H1 (cell line): ENCODE results near the gene RFXAP. TPM values are rescaled to one million over a fixed set of nuclear protein-coding genes. Genes with fewer than 3 reads are reported as not detected.

Source experiments
- CTCF ChIA-PET: fragments of 300-600 bp; sonication (Branson Sonifier 250); formaldehyde crosslinking; loops from one replicate; lab custom pipeline; 2021; ENCODE audit not compliant: partially characterized antibody; lab: Charles Lee
- POLR2A ChIA-PET: fragments of 300-600 bp; sonication (Branson Sonifier 250); formaldehyde crosslinking; loops from one replicate; lab custom pipeline; 2021; ENCODE audit warnings: inconsistent platforms; ENCODE audit not compliant: partially characterized antibody; lab: Charles Lee
- DNase-seq, 2 experiments: peaks; one replicate each; pipeline versions ENCODE4 v3.0.0 to v3.0.0-alpha.2; 2010 to 2022; ENCODE audit warnings: low spot score in 2 of 2, low read depth in 1 of 2, mixed read lengths in 1 of 2
- FAIRE-seq: peaks from 2 replicates; lab custom pipeline; 2011; peaks lifted over from hg19 to GRCh38; lab: Jason Lieb, UNC
- H2AFZ ChIP-seq: 2 replicates; pipeline ENCODE4 v1.8.1; 2012; ENCODE audit warnings: low read length, inconsistent platforms
- H2AK5ac ChIP-seq: 2 replicates; pipeline ENCODE4 v1.6.1; 2013; ENCODE audit warnings: low read depth, low read length
- H2BK120ac ChIP-seq: replicated peaks from 2 replicates; pipeline ENCODE3; 2013; ENCODE audit warnings: low read depth, low read length, inconsistent platforms
- H2BK12ac ChIP-seq: 2 replicates; pipeline ENCODE4 v1.6.1; 2013; ENCODE audit warnings: low read depth, low read length
- H2BK15ac ChIP-seq: 2 replicates; pipeline ENCODE4 v1.6.1; 2013; ENCODE audit warnings: low read length
- H2BK20ac ChIP-seq: 2 replicates; pipeline ENCODE4 v1.6.1; 2013; ENCODE audit warnings: low read length
- H2BK5ac ChIP-seq: 2 replicates; pipeline ENCODE4 v1.6.1; 2013; ENCODE audit warnings: low read depth, low read length
- H3K14ac ChIP-seq: 2 replicates; pipeline ENCODE4 v1.6.1; 2013; ENCODE audit warnings: inconsistent platforms; ENCODE audit not compliant: insufficient read length
- H3K18ac ChIP-seq: 2 replicates; pipeline ENCODE4 v1.6.1; 2013; ENCODE audit warnings: low read length; ENCODE audit errors: extremely low read depth
- H3K23ac ChIP-seq: 2 replicates; pipeline ENCODE4 v1.6.1; 2013; ENCODE audit warnings: inconsistent platforms; ENCODE audit not compliant: insufficient read length
- H3K23me2 ChIP-seq: 2 replicates; pipeline ENCODE4 v1.6.1; 2013; ENCODE audit warnings: low read depth, low read length
- H3K27ac ChIP-seq: 2 replicates; pipeline ENCODE4 v1.6.1; 2011; ENCODE audit warnings: low read depth, low read length, inconsistent platforms
- H3K27me3 ChIP-seq, 4 experiments: replicated peaks in 1 of 4; 1 replicate in 1 of 4; 2 replicates in 3 of 4; pipeline versions ENCODE4 v1.6.1 to v1.8.1; 2011 to 2013; ENCODE audit warnings: low read length in 3 of 4, mild to moderate bottlenecking in 3 of 4, inconsistent platforms in 2 of 4, mixed read lengths in 2 of 4, moderate library complexity in 1 of 4; ENCODE audit not compliant: control insufficient read depth in 3 of 4, insufficient read depth in 3 of 4; ENCODE audit errors: extremely low read depth in 1 of 4
- H3K36me3 ChIP-seq, 4 experiments: 2 replicates each; pipeline versions ENCODE4 v1.6.1 to v1.8.1; 2011 to 2013; ENCODE audit warnings: mild to moderate bottlenecking in 4 of 4, low read length in 3 of 4, moderate library complexity in 2 of 4, control low read depth in 1 of 4, inconsistent platforms in 1 of 4; ENCODE audit not compliant: insufficient read depth in 4 of 4, control insufficient read depth in 2 of 4
- H3K4ac ChIP-seq: replicated peaks from 2 replicates; pipeline ENCODE3; 2013; ENCODE audit warnings: low read length, low read depth, mixed read lengths, inconsistent platforms; ENCODE audit not compliant: insufficient read length
- H3K4me1 ChIP-seq, 4 experiments: replicated peaks in 1 of 4; 1 replicate in 1 of 4; 2 replicates in 3 of 4; pipeline versions ENCODE4 v1.6.1 to v1.8.1; 2011 to 2013; ENCODE audit warnings: low read length in 3 of 4, inconsistent platforms in 2 of 4, mixed read lengths in 1 of 4; ENCODE audit not compliant: insufficient read depth in 4 of 4, control insufficient read depth in 3 of 4
- H3K4me2 ChIP-seq, 2 experiments: 2 replicates each; pipeline versions ENCODE4 v1.6.1 to v1.8.1; 2011 to 2013; ENCODE audit warnings: low read depth in 2 of 2, low read length in 2 of 2, control low read depth in 1 of 2, inconsistent platforms in 1 of 2, mild to moderate bottlenecking in 1 of 2; ENCODE audit not compliant: insufficient read depth in 1 of 2
- H3K4me3 ChIP-seq, 4 experiments: fragments of 200-600, 300-600 bp in 1 of 4; sonication (generic), shearing (Covaris generic), sonication (Bioruptor Twin) in 1 of 4; 2 replicates each; pipeline versions ENCODE4 v1.5.1 to v1.8.1; 2011 to 2016; ENCODE audit warnings: low read length in 4 of 4, low read depth in 3 of 4, control low read depth in 2 of 4, inconsistent platforms in 2 of 4, mild to moderate bottlenecking in 2 of 4, mixed read lengths in 1 of 4, moderate library complexity in 1 of 4; ENCODE audit not compliant: insufficient read depth in 2 of 4; ENCODE audit errors: extremely low read depth in 1 of 4
- H3K56ac ChIP-seq: replicated peaks from 2 replicates; pipeline ENCODE3; 2013; ENCODE audit warnings: low read depth, mild to moderate bottlenecking, mixed read lengths, low read length, inconsistent platforms; ENCODE audit not compliant: insufficient read length
- H3K79me1 ChIP-seq: 2 replicates; pipeline ENCODE4 v1.6.1; 2013; ENCODE audit warnings: low read depth, low read length, control low read depth
- H3K79me2 ChIP-seq, 2 experiments: 2 replicates each; pipeline versions ENCODE4 v1.6.1 to v1.8.1; 2012 to 2013; ENCODE audit warnings: low read length in 2 of 2, mild to moderate bottlenecking in 2 of 2, inconsistent platforms in 1 of 2; ENCODE audit not compliant: insufficient read depth in 2 of 2, control insufficient read depth in 1 of 2
- H3K9ac ChIP-seq, 4 experiments: replicated peaks in 1 of 4; 1 replicate in 1 of 4; 2 replicates in 3 of 4; pipeline versions ENCODE4 v1.6.1 to v1.8.1; 2011 to 2013; ENCODE audit warnings: low read depth in 3 of 4, low read length in 3 of 4, control low read depth in 2 of 4, mild to moderate bottlenecking in 2 of 4, moderate library complexity in 2 of 4, inconsistent platforms in 1 of 4; ENCODE audit errors: extremely low read depth in 1 of 4
- H3K9me3 ChIP-seq, 2 experiments: 2 replicates each; pipeline versions ENCODE4 v1.6.1 to v1.8.1; 2012 to 2013; ENCODE audit warnings: mild to moderate bottlenecking in 2 of 2, moderate library complexity in 2 of 2, control low read depth in 1 of 2, inconsistent platforms in 1 of 2, low read depth in 1 of 2, low read length in 1 of 2, mixed read lengths in 1 of 2; ENCODE audit not compliant: insufficient read depth in 2 of 2
- H4K20me1 ChIP-seq, 2 experiments: replicated peaks in 1 of 2; 2 replicates each; pipeline versions ENCODE3 to v1.8.1; 2011 to 2013; ENCODE audit warnings: inconsistent platforms in 2 of 2, low read length in 2 of 2, mild to moderate bottlenecking in 1 of 2; ENCODE audit not compliant: insufficient read depth in 2 of 2, control insufficient read depth in 1 of 2
- H4K5ac ChIP-seq: 2 replicates; pipeline ENCODE4 v1.6.1; 2013; ENCODE audit warnings: low read length, low read depth, mixed read lengths, inconsistent platforms; ENCODE audit not compliant: insufficient read length
- H4K8ac ChIP-seq: 2 replicates; pipeline ENCODE4 v1.8.0; 2013; ENCODE audit warnings: mild to moderate bottlenecking, moderate library complexity, low read length, inconsistent platforms; ENCODE audit not compliant: insufficient read depth; ENCODE audit errors: extremely low read depth
- H4K91ac ChIP-seq: replicated peaks from 2 replicates; pipeline ENCODE3; 2013; ENCODE audit warnings: low read length, mixed read lengths, inconsistent platforms; ENCODE audit not compliant: insufficient read length
- ATF3 ChIP-seq: IDR thresholded peaks from 2 replicates; pipeline ENCODE4 v1.6.1; 2011; ENCODE audit warnings: low read depth, mild to moderate bottlenecking, low read length; ENCODE audit not compliant: insufficient read depth
- CEBPB ChIP-seq: IDR thresholded peaks from 2 replicates; pipeline ENCODE4 v1.6.1; 2012; ENCODE audit warnings: low read depth, low read length
- CHD2 ChIP-seq: IDR thresholded peaks from 2 replicates; pipeline ENCODE4 v1.6.1; 2012; ENCODE audit warnings: low read length, improper control_type of control experiment
- CREB1 ChIP-seq: IDR thresholded peaks from 2 replicates; pipeline ENCODE4 v1.6.1; 2012; ENCODE audit warnings: inconsistent platforms
- HDAC2 ChIP-seq, 2 experiments: fragments of 300-600 bp in 1 of 2; sonication (generic) in 1 of 2; IDR thresholded peaks; 2 replicates each; pipeline ENCODE4 v1.6.1; 2011 to 2012; ENCODE audit warnings: low read depth in 2 of 2, low read length in 2 of 2, mild to moderate bottlenecking in 2 of 2, moderate library complexity in 2 of 2, borderline replicate concordance in 1 of 2, inconsistent platforms in 1 of 2
- HDAC6 ChIP-seq: IDR thresholded peaks from one replicate; pipeline ENCODE4 v1.7.1; 2012; ENCODE audit warnings: low read depth, mild to moderate bottlenecking, inconsistent platforms, low read length, moderate library complexity
- KDM1A ChIP-seq: fragments of 200-600, 300-600 bp; sonication (generic); IDR thresholded peaks from 2 replicates; pipeline ENCODE4 v1.7.1; 2016; ENCODE audit warnings: mild to moderate bottlenecking, low read length, borderline replicate concordance
- MAX ChIP-seq: IDR thresholded peaks from 2 replicates; pipeline ENCODE4 v1.6.1; 2012; ENCODE audit warnings: inconsistent platforms
- RFX5 ChIP-seq: IDR thresholded peaks from 2 replicates; pipeline ENCODE4 v1.6.1; 2011; ENCODE audit warnings: low read depth, low read length, improper control_type of control experiment, borderline replicate concordance
- SIN3A ChIP-seq, 2 experiments: IDR thresholded peaks in 1 of 2; conservative IDR thresholded peaks in 1 of 2; 2 replicates each; pipeline ENCODE4 v1.6.1; 2011 to 2012; ENCODE audit warnings: low read length in 2 of 2, improper control_type of control experiment in 1 of 2, low read depth in 1 of 2, mild to moderate bottlenecking in 1 of 2
- SIRT6 ChIP-seq: IDR thresholded peaks from one replicate; pipeline ENCODE4 v1.7.1; 2012; ENCODE audit warnings: low read length, inconsistent platforms
- SP1 ChIP-seq: IDR thresholded peaks from 2 replicates; pipeline ENCODE4 v1.6.1; 2011; ENCODE audit warnings: low read depth, low read length
- SP4 ChIP-seq: IDR thresholded peaks from 2 replicates; pipeline ENCODE4 v1.6.1; 2012; ENCODE audit warnings: low read length, inconsistent platforms
- TAF7 ChIP-seq: optimal IDR thresholded peaks from 2 replicates; pipeline ENCODE3; 2011; ENCODE audit warnings: low read depth, mild to moderate bottlenecking, inconsistent platforms, low read length, moderate library complexity, borderline replicate concordance
- TBP ChIP-seq: IDR thresholded peaks from 2 replicates; pipeline ENCODE4 v1.6.1; 2011; ENCODE audit warnings: low read depth, low read length, improper control_type of control experiment
- ZNF274 ChIP-seq: IDR thresholded peaks from 2 replicates; pipeline ENCODE4 v1.7.0; 2012; ENCODE audit warnings: low read length, borderline replicate concordance; ENCODE audit errors: extremely low read depth
- polyA plus RNA-seq, 7 experiments: library from polyadenylated mRNA; depleted of rRNA in 3 of 7; stranded (reverse) in 5 of 7; unstranded in 2 of 7; fragments of >200 nt in 5 of 7; fragments of 200-250 nt in 2 of 7; gene quantifications; 1 replicate in 5 of 7; 2 replicates in 1 of 7; 4 replicates in 1 of 7; pipeline versions ENCODE4 v1.2.1 to v1.2.3, GENCODE V29; 2011 to 2013; ENCODE audit warnings: missing spikeins in 2 of 7, mixed read lengths in 2 of 7
- total RNA-seq: library from RNA; stranded (reverse); fragmentation: NEBNext Ultra II Directional; extraction: Animal tissue kit (Norgen Biotek cat#: 25700); gene quantifications from 2 replicates; pipeline ENCODE4 v1.2.1, GENCODE V29; 2021

Gene RFXAP
- total and polyA plus RNA-seq, 2 of the 8 experiments (the other 6 are each of a cell fraction or from before 2014, with no cell fraction given): 5.2 to 11.5 TPM

GRCh38 chr13:36772853-36773252 lies 46.2 kb upstream of the RFXAP start:
- H3K79me1 ChIP-seq: no peaks in the 10 kb centered on the region
- H2BK5ac ChIP-seq: no peak overlapping the region
- no peaks in the 10 kb centered on the region for H3K23me2 ChIP-seq
- H3K56ac ChIP-seq: no peak overlapping the region
- no peak overlapping the region for H3K18ac ChIP-seq
- H3K79me2 ChIP-seq: no peaks in the 10 kb centered on the region
- H4K20me1 ChIP-seq: no peaks in the 10 kb centered on the region
- no peaks in the 10 kb centered on the region for H3K9me3 ChIP-seq
- ChIA-PET CTCF (no interaction called here), POLR2A (interaction anchor here (1.8 kb wide), 1 partner anchor 9 kb away, joined by 7 read pairs; no protein-coding TSS in a partner anchor)
- no peaks in the 10 kb centered on the region for H3K36me3 ChIP-seq
- H3K4ac ChIP-seq: no peak overlapping the region
- no peak overlapping the region for H2BK20ac ChIP-seq
- no peak overlapping the region for H3K9ac ChIP-seq
- no peak overlapping the region for H4K91ac ChIP-seq
- H3K4me2 ChIP-seq: no peak overlapping the region
- DNase-seq (no peak), FAIRE-seq (no peak)
- no peak overlapping the region for H2AK5ac ChIP-seq
- no peak overlapping the region for H3K23ac ChIP-seq
- no peak overlapping the region for H2BK120ac ChIP-seq
- no peak overlapping the region for H3K14ac ChIP-seq
- H3K27ac ChIP-seq: no peak overlapping the region
- no peak overlapping the region for H4K8ac ChIP-seq
- H2AFZ ChIP-seq: no peak overlapping the region
- no peak overlapping the region for H2BK12ac ChIP-seq
- no peaks in the 10 kb centered on the region for H3K27me3 ChIP-seq
- peaks cover under 1 to 5% (median 2%) of the 10 kb centered on the region in 4 experiments; a peak in 5 of 7 replicates for H3K4me1 ChIP-seq
- H3K4me3 ChIP-seq: no peak overlapping the region
- no peak overlapping the region for H4K5ac ChIP-seq
- no peak overlapping the region for H2BK15ac ChIP-seq
- no peak for TF ChIP-seq CREB1
- TF ChIP-seq HDAC2 (IDR thresholded peaks at IDR 0.05; ENCODE audit: borderline replicate concordance in 1 of 2, low read depth in 2 of 2, low read length in 2 of 2): no peak
- TF ChIP-seq SIN3A (conservative IDR thresholded peaks at IDR 0.05 in 1 of 2, IDR thresholded peaks at IDR 0.05 in 1 of 2; ENCODE audit: low read depth in 1 of 2, low read length in 2 of 2): no peak
- no peak for TF ChIP-seq SP1
- TF ChIP-seq SP4: no peak
- TF ChIP-seq ATF3: no peak
- TF ChIP-seq RFX5: no peak
- no peak for TF ChIP-seq HDAC6
- TF ChIP-seq ZNF274: no peak
- TF ChIP-seq CEBPB: no peak
- no peak for TF ChIP-seq KDM1A
- TF ChIP-seq SIRT6: no peak
- no peak for TF ChIP-seq TBP
- no peak for TF ChIP-seq CHD2
- no peak for TF ChIP-seq TAF7
- no peak for TF ChIP-seq MAX
